C4-2B (cell line): ENCODE measurements around the gene MEIS2.

Experiments
- H3K27ac ChIP-seq: fragments of 450-650 bp; 2 replicates; pipeline ENCODE4 v1.5.1; 2017
- CTCF ChIP-seq: fragments of 450-650 bp; conservative IDR thresholded peaks from 2 replicates; pipeline ENCODE4 v1.5.1; 2017; ENCODE audit warnings: mild to moderate bottlenecking
- ZFX ChIP-seq: fragments of 450-650 bp; IDR thresholded peaks from 2 replicates; pipeline ENCODE4 v1.6.1; 2017

The MEIS2 gene

GRCh38 chr15:37045859-37046740, 54.2 kb downstream of the MEIS2 start:
- no peak overlapping the region for H3K27ac ChIP-seq
- TF ChIP-seq CTCF (no peak), ZFX (no peak)

- no peak for TF ChIP-seq ZFX
- no peak for TF ChIP-seq CTCF
- no peak overlapping the region for H3K27ac ChIP-seq
Measured at GRCh38 chr15:37044915-37045648, 55.3 kb downstream of the MEIS2 start.

GRCh38 chr15:37041836-37042235, 58.5 kb downstream of the MEIS2 start:
- H3K27ac ChIP-seq = no peak overlapping the region
- TF ChIP-seq CTCF (no peak), ZFX (no peak)

GRCh38 chr15:37041042-37041441, 59.3 kb downstream of the MEIS2 start:
- TF ChIP-seq CTCF = no peak
- no peak for TF ChIP-seq ZFX
- H3K27ac ChIP-seq = no peak overlapping the region

- H3K27ac ChIP-seq = no peak overlapping the region
- TF ChIP-seq ZFX (no peak), CTCF (no peak)
Measured at GRCh38 chr15:37040072-37040742, 60.1 kb downstream of the MEIS2 start.

- TF ChIP-seq ZFX (no peak), CTCF (no peak)
- no peak overlapping the region for H3K27ac ChIP-seq
Measured at GRCh38 chr15:37038716-37039106, 61.6 kb downstream of the MEIS2 start.
